Gastrocnemius medialis (tissue), 4 donors: ENCODE results near the gene OR10H1.

ENCODE experiments used
- CTCF ChIP-seq, 5 experiments: fragments of 450-650 bp in 3 of 5; fragments of 200-600 bp in 2 of 5; sonication (generic) in 2 of 5; IDR thresholded peaks in 4 of 5; conservative IDR thresholded peaks in 1 of 5; 1 replicate in 4 of 5; 2 replicates in 1 of 5; pipeline ENCODE4 v1.5.1; 2016 to 2019; ENCODE audit warnings: antibody characterized with exemption in 5 of 5, mild to moderate bottlenecking in 3 of 5, moderate library complexity in 3 of 5
- POLR2A ChIP-seq, 2 donors: fragments of 450-650 bp; IDR thresholded peaks; one replicate each; pipeline ENCODE4 v1.6.1; 2017; ENCODE audit warnings: antibody characterized with exemption in 2 of 2, mild to moderate bottlenecking in 2 of 2, moderate library complexity in 2 of 2

DNA sequence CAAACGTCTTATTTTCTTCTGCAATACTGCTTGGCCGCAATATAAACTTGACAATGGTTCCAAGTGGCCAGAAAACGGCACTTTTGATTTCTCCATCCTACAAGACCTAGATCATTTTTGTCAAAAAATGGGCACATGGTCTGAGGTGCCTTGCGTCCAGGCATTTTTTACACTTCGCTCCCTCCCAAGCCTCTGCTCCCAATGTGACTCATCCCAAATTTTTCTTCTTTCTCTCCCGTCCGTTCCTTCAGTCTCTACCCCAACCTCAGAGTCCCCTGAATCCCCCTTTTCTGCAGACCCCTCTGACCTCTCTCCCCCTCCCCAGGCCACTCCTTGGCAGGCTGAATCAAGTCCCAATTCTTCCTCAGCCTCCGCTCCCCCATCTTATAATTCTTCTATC, 14.3 kb upstream of the OR10H1 start:
- TF ChIP-seq CTCF (IDR thresholded peaks at IDR 0.05 in 4 of 5, conservative IDR thresholded peaks at IDR 0.05 in 1 of 5) (no peak), POLR2A (IDR thresholded peaks at IDR 0.05) (no peak)
